Measurements from ENCODE around the gene KRTAP5-4. TPM values are rescaled to one million over a fixed set of nuclear protein-coding genes. Genes with fewer than 3 reads are reported as not detected.
A peak's percentile ranks its signal among the peaks of the same experiment; 100 is the strongest.
"Not testable (repeated sequence)": the region's sequence is repeated elsewhere in the genome, so short reads cannot be mapped to it uniquely, and the experiment has no call there.

The KRTAP5-4 gene
- total RNA-seq, 2 donors from 2014 or later, result not detected

- Mint-ChIP-seq H3K4me1 (ENCODE audit: low read depth) (no peaks in the 10 kb centered on the region), H3K9me3 (no peaks in the 10 kb centered on the region), H3K4me3 (no peak overlapping the region), H3K36me3 (ENCODE audit: insufficient read depth in 2 of 2) (no peaks in the 10 kb centered on the region), H3K27me3 (ENCODE audit: low read depth) (peaks cover 6% of the 10 kb centered on the region), H3K27ac (no peak overlapping the region)
- DNase-seq, result no peak
- no peak for ATAC-seq (replicated peaks in 1 of 2)
These were observed 28.3 kb upstream of the KRTAP5-4 start for GRCh38 chr11:1650034-1650917.

DNA sequence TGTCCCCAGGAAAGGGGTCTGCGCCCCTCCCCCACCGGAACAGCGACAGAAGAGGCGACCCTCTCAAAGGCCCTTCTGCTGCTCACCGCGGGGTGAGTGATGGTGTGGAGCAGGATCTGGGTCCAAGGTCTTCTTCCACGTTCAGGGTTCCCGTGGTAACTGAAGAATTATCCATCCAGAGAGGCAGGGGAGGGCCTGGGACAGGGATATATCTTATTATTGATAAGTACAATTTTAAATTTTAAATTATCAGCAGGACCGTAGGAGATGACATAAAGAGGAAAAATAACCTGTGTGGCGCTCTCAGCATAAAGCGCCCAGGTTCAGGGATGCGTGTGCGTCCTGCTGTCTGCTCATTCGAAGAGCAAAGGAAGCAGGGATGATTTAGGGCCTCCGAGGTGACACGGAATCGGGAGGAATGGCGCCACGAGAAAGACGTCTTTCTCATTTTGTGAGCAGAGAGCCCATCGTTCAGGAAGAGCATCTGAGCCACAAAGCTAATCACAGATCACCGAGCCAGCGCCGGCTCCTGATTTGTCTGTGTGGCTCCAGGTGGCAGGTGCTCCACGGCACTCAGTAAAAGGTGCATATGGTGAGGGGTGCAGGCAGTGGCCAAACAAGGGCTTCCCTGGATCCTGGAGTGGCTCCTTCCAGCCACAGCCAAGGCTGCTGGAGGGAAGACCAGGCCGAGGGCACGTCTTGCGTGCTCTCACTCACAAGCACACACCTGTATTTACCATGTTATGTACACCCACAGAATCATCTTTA, 26.9 kb upstream of the KRTAP5-4 start:
- Mint-ChIP-seq H3K4me3 (no peak overlapping the region), H3K36me3 (ENCODE audit: insufficient read depth in 2 of 2) (no peaks in the 10 kb centered on the region), H3K27me3 (ENCODE audit: low read depth) (peaks cover 5% of the 10 kb centered on the region), H3K9me3 (no peaks in the 10 kb centered on the region), H3K27ac (no peak overlapping the region), H3K4me1 (ENCODE audit: low read depth) (no peaks in the 10 kb centered on the region)
- DNase-seq, result no peak
- ATAC-seq (replicated peaks in 1 of 2), result no peak

GRCh38 chr11:1647901-1648652, 26.1 kb upstream of the KRTAP5-4 start:
- Mint-ChIP-seq H3K27me3 (ENCODE audit: low read depth) (peaks cover 5% of the 10 kb centered on the region), H3K4me3 (no peak overlapping the region), H3K4me1 (ENCODE audit: low read depth) (no peaks in the 10 kb centered on the region), H3K27ac (no peak overlapping the region), H3K9me3 (no peaks in the 10 kb centered on the region), H3K36me3 (ENCODE audit: insufficient read depth in 2 of 2) (no peaks in the 10 kb centered on the region)
- ATAC-seq (replicated peaks in 1 of 2) (no peak), DNase-seq (no peak)

GRCh38 chr11:1646540-1646939, 24.6 kb upstream of the KRTAP5-4 start:
- not testable (repeated sequence) for H3K4me1 Mint-ChIP-seq (ENCODE audit: low read depth); H3K4me3 Mint-ChIP-seq; ATAC-seq (replicated peaks in 1 of 2); H3K27ac Mint-ChIP-seq; H3K27me3 Mint-ChIP-seq (ENCODE audit: low read depth); H3K36me3 Mint-ChIP-seq (ENCODE audit: insufficient read depth in 2 of 2); DNase-seq; H3K9me3 Mint-ChIP-seq

- no peaks in the 10 kb centered on the region for H3K9me3 Mint-ChIP-seq
- no peak overlapping the region for H3K4me3 Mint-ChIP-seq
- peaks cover 5% of the 10 kb centered on the region for H3K27me3 Mint-ChIP-seq (ENCODE audit: low read depth)
- no peaks in the 10 kb centered on the region for H3K36me3 Mint-ChIP-seq (ENCODE audit: insufficient read depth in 2 of 2)
- ATAC-seq (replicated peaks in 1 of 2) (no peak), DNase-seq (no peak)
- no peaks in the 10 kb centered on the region for H3K4me1 Mint-ChIP-seq (ENCODE audit: low read depth)
- H3K27ac Mint-ChIP-seq, result no peak overlapping the region
These were observed 23.5 kb upstream of the KRTAP5-4 start for GRCh38 chr11:1645357-1645821.

GRCh38 chr11:1644601-1645356, 22.8 kb upstream of the KRTAP5-4 start:
- ATAC-seq (replicated peaks in 1 of 2), result no peak
- Mint-ChIP-seq H3K27ac (no peak overlapping the region), H3K4me3 (no peak overlapping the region), H3K36me3 (ENCODE audit: insufficient read depth in 2 of 2) (no peaks in the 10 kb centered on the region), H3K4me1 (ENCODE audit: low read depth) (no peaks in the 10 kb centered on the region), H3K27me3 (ENCODE audit: low read depth) (peaks cover 5% of the 10 kb centered on the region), H3K9me3 (no peaks in the 10 kb centered on the region)
- no peak for DNase-seq

DNA sequence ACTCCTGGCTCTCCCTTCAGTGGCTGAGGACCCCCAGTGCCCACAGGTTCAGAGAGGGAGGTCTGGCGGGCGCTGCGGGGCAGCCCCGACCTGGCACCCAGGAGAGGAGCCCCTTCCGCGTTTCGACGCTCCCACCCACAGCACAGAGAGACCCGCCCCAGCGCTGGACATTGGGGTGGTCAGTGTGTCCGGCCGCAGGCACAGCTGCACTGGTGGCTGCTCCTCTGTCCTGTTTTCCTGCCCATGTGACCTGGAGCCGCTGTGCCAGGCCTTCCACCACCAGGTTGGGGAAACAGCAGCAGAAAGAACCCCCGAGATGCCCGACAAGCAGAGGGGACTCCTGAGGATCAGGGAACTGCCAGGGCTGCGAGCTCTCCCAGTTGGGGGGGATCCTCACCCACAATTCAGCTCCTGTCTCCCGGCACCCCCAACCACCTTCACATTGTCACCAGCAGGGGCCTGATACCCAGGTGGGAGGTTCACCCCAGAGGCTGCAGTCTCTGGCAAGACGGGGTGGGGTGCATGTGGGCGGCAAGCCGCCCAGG, 21.3 kb upstream of the KRTAP5-4 start:
- ATAC-seq (replicated peaks in 1 of 2), result no peak
- no peaks in the 10 kb centered on the region for H3K9me3 Mint-ChIP-seq
- no peak overlapping the region for H3K27ac Mint-ChIP-seq
- no peak overlapping the region for H3K4me3 Mint-ChIP-seq
- no peaks in the 10 kb centered on the region for H3K36me3 Mint-ChIP-seq (ENCODE audit: insufficient read depth in 2 of 2)
- DNase-seq, result no peak
- H3K27me3 Mint-ChIP-seq (ENCODE audit: low read depth), result peaks cover 5% of the 10 kb centered on the region
- no peaks in the 10 kb centered on the region for H3K4me1 Mint-ChIP-seq (ENCODE audit: low read depth)

DNA sequence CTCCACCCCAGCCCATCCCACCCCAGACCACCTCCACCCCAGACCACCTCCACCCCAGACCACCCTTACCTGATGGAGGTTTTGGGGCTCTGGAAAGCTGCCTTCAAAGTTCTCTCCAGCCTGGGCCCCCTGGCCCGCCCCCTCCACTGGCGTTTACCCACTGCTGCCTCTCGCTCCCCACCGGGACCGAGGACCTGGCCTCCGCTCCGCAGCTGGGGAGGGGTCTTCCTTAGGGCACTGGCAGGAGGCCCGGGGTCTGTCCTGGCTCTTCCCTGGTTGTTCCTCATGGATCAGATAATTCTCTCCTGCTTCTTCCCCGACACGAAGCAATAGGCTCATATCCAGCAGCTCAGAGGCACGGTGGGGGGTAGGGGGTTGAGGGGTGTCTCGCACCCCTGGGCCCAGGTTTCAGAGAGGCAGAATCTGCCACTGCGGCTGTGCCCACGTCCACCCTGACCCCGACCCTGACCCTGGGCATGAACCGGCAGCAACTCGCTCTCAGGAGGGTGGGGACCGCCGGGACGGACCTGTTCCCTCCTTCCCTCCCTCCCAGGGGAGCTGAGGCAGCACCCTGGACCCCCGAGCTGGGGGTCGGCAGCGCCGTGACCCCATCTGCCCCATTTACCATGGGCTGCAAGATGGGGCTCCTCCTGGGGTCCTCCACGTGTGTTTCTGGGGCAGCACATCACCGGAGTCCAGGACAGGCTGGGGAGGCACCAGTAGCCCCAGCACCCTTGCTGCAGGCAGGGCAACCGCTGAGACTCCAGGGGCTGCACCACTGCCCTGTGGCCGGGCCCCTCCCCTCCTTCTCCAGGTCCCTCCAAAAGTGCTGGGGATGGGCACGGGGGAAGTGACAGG, 20.6 kb upstream of the KRTAP5-4 start:
- no peaks in the 10 kb centered on the region for H3K4me1 Mint-ChIP-seq (ENCODE audit: low read depth)
- H3K9me3 Mint-ChIP-seq, result no peaks in the 10 kb centered on the region
- H3K27me3 Mint-ChIP-seq (ENCODE audit: low read depth), result peaks cover 5% of the 10 kb centered on the region
- no peaks in the 10 kb centered on the region for H3K36me3 Mint-ChIP-seq (ENCODE audit: insufficient read depth in 2 of 2)
- ATAC-seq (replicated peaks in 1 of 2) (no peak), DNase-seq (no peak)
- no peak overlapping the region for H3K4me3 Mint-ChIP-seq
- no peak overlapping the region for H3K27ac Mint-ChIP-seq

DNA sequence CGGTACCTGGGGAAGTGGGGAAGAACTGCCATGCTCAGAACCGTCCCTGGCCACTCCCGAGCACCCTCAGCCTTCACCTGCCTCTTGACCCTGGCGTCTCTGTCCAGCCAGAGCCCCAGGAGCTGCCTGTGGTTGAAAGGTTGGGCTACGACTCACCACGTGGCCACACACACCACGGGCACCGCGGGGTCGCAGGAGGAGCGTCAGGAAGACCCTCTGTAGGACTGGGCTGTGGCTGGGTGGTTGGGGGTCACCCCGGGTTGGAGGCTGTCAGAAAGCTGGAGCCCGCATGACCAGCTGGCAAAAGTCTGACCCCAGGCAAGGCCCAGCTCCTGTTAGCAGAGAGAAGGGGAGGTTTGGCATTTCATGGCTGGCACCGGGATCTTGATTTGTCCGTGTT, 19.2 kb upstream of the KRTAP5-4 start:
- H3K9me3 Mint-ChIP-seq, result no peaks in the 10 kb centered on the region
- no peaks in the 10 kb centered on the region for H3K4me1 Mint-ChIP-seq (ENCODE audit: low read depth)
- no peak overlapping the region for H3K27ac Mint-ChIP-seq
- no peak for ATAC-seq (replicated peaks in 1 of 2)
- DNase-seq, result no peak
- no peaks in the 10 kb centered on the region for H3K36me3 Mint-ChIP-seq (ENCODE audit: insufficient read depth in 2 of 2)
- H3K27me3 Mint-ChIP-seq (ENCODE audit: low read depth), result peaks cover 5% of the 10 kb centered on the region
- no peak overlapping the region for H3K4me3 Mint-ChIP-seq

- no peaks in the 10 kb centered on the region for H3K36me3 Mint-ChIP-seq (ENCODE audit: insufficient read depth in 2 of 2)
- H3K27me3 Mint-ChIP-seq (ENCODE audit: low read depth), result peaks cover 5% of the 10 kb centered on the region
- H3K27ac Mint-ChIP-seq, result no peak overlapping the region
- no peaks in the 10 kb centered on the region for H3K9me3 Mint-ChIP-seq
- H3K4me1 Mint-ChIP-seq (ENCODE audit: low read depth), result no peaks in the 10 kb centered on the region
- DNase-seq, result peak; percentile 29 to 42
- no peak for ATAC-seq (replicated peaks in 1 of 2)
- no peak overlapping the region for H3K4me3 Mint-ChIP-seq
These were observed 18.4 kb upstream of the KRTAP5-4 start for GRCh38 chr11:1640076-1640946.

- Mint-ChIP-seq H3K27me3 (ENCODE audit: low read depth) (peaks cover 5% of the 10 kb centered on the region), H3K4me3 (no peak overlapping the region)
- ATAC-seq (replicated peaks in 1 of 2), result no peak
These were observed 17.7 kb upstream of the KRTAP5-4 start for GRCh38 chr11:1639666-1640065.

More at GRCh38 chr11:1639666-1640065, 17.7 kb upstream of the KRTAP5-4 start:
- no peaks in the 10 kb centered on the region for H3K9me3 Mint-ChIP-seq
- H3K27ac Mint-ChIP-seq, result no peak overlapping the region
- H3K4me1 Mint-ChIP-seq (ENCODE audit: low read depth), result no peaks in the 10 kb centered on the region
- no peak for DNase-seq
- H3K36me3 Mint-ChIP-seq (ENCODE audit: insufficient read depth in 2 of 2), result no peaks in the 10 kb centered on the region

Measured in activated T-cell treated with anti-CD3 and anti-CD28 coated beads, Interleukin-2, amount 50 U/mL, for 72 hours (primary cell).